Adrenal gland (tissue), 12 donors: ENCODE data around the gene RPS6KC1. TPM values are rescaled to one million over a fixed set of nuclear protein-coding genes. Genes with fewer than 3 reads are reported as not detected.

Experiments
- DNase-seq, 7 donors: peaks; one replicate each; pipeline ENCODE4 v3.0.0-alpha.2; 2019 to 2020
- H3K27ac ChIP-seq, 5 donors: fragments of 200-600 bp; sonication (generic) in 4 of 5; 1 replicate in 3 of 5; 2 replicates in 2 of 5; pipeline versions ENCODE4 v1.5.1 to v1.8.0; 2016 to 2020; ENCODE audit warnings: mild to moderate bottlenecking in 1 of 5
- H3K27me3 ChIP-seq: fragments of 200-600 bp; 2 replicates; pipeline ENCODE4 v1.8.0; 2021
- H3K36me3 ChIP-seq, 2 donors: fragments of 200-600 bp; replicated peaks in 1 of 2; 1 replicate in 1 of 2; 2 replicates in 1 of 2; pipeline versions ENCODE4 v1.5.1 to v1.8.0; 2018 to 2022
- H3K4me1 ChIP-seq, 2 donors: fragments of 200-600 bp; replicated peaks in 1 of 2; 1 replicate in 1 of 2; 2 replicates in 1 of 2; pipeline versions ENCODE4 v1.5.1 to v1.8.0; 2018 to 2021
- H3K4me3 ChIP-seq, 4 donors: fragments of 200-600 bp; sonication (generic) in 3 of 4; one replicate each; pipeline ENCODE4 v1.5.1; 2016 to 2018
- H3K9me3 ChIP-seq, 3 donors: fragments of 200-600 bp; sonication (generic) in 1 of 3; replicated peaks in 1 of 3; 1 replicate in 2 of 3; 2 replicates in 1 of 3; pipeline versions ENCODE4 v1.5.1 to v1.8.0; 2016 to 2021
- POLR2A ChIP-seq, 2 donors: fragments of 450-650 bp; IDR thresholded peaks; one replicate each; pipeline ENCODE4 v1.6.1; 2017; ENCODE audit warnings: antibody characterized with exemption in 2 of 2, mild to moderate bottlenecking in 2 of 2, moderate library complexity in 1 of 2
- WGBS, 4 donors: extraction: QIAGEN DNeasy Blood & Tissue Kit in 2 of 4; methylation state at CpG; one replicate each; pipeline versions ENCODE4 v1.1.5 to v1.1.7; 2013 to 2017; 5-methylcytosine and 5-hydroxymethylcytosine counted together
- intact Hi-C, 2 donors: fragments of 100-400 bp; cut with DNase I; formaldehyde crosslinking; loops; one replicate each; pipeline versions ENCODE4 v1.14.1 to v1.15.0; 2022 to 2023
- polyA plus RNA-seq, 3 donors: library from polyadenylated mRNA; stranded (reverse); fragments of 200-250 nt in 2 of 3; fragments of 350-450 nt in 1 of 3; fragmentation: Illumina TruSeq in 1 of 3; extraction: RNeasy Lipid Tissue Mini Kit (QIAGEN cat#74804) in 1 of 3; gene quantifications; one replicate each; pipeline ENCODE4 v1.2.3, GENCODE V29; 2013 to 2014
- total RNA-seq, 9 donors: library from RNA; depleted of rRNA in 4 of 9; stranded (reverse); fragments of >200 nt in 4 of 9; fragments of 120-200 nt in 1 of 9; fragmentation: NEBNext Ultra II Directional in 1 of 9; extraction: Animal tissue kit (Norgen Biotek cat#: 25700) in 1 of 9; gene quantifications; one replicate each; pipeline versions ENCODE4 v1.1.0 to v1.2.4, GENCODE V29; 2013 to 2023
- TF ChIP-seq, protein P1 (sequence below), 6 experiments: fragments of 450-650 bp in 4 of 6; fragments of 200-600 bp in 2 of 6; sonication (generic) in 1 of 6; IDR thresholded peaks; 1 replicate in 5 of 6; 2 replicates in 1 of 6; pipeline versions ENCODE4 v1.5.1 to v1.8.0; 2016 to 2021; ENCODE audit warnings: antibody characterized with exemption in 6 of 6, mild to moderate bottlenecking in 2 of 6, moderate library complexity in 1 of 6
- donor health status: healthy with polysubstance abuse.
- donor health status: Bipolar disorder and iron deficiency.
- donor health status: DM: yes; HTN: yes; CAD: no.
- donor health status: DM: no; HTN: no; CAD: no.
- donor health status: DM: no; HTN: no; CAD: no.
- donor health status: DM: yes; HTN: yes; CAD: no.

RPS6KC1 gene
- total and polyA plus RNA-seq, 12 donors: 7.6 to 67.2 (median 26.2) TPM

DNA sequence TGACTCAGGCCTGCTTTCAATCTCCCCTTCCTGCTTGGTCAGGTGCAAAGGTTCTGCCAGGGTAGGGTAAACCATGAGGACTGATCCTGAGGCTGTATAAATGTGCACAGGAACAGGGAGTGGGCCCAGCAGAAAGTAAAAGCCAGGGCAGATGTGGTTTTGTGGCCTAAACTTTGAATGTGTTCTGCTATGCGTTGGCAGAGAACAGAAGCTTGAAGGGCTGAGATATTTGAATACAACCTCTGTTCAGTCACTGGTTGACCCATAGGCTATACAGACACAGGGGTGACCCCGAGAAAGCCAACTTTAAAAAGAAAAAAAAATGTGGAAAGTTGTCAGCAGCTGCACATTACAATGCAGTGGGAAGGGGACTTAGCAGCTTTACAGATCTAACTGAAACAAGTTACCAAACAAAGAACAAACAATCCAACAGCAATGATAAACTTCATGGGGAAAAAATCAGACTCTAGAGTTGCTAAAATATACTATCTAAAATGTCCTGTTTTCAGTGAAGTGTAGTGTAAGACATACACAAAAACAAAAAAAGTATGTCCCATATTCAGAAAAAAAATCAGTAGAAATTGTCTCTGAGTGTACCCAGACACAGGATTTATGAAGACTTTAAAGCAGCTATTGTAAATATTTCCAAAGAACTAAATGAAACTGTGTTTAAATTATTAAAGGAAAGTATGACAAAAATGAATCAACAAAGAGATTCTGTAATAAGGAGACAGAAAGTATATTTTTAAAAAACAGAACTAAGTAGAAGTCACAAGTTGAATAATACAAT, 216.1 kb downstream of the RPS6KC1 start:
- 89 to 98% (median 95%) methylated on average over 2 of the region's 2 CpGs for WGBS, 4 donors
- intact Hi-C loops: no loop called here

DNA sequence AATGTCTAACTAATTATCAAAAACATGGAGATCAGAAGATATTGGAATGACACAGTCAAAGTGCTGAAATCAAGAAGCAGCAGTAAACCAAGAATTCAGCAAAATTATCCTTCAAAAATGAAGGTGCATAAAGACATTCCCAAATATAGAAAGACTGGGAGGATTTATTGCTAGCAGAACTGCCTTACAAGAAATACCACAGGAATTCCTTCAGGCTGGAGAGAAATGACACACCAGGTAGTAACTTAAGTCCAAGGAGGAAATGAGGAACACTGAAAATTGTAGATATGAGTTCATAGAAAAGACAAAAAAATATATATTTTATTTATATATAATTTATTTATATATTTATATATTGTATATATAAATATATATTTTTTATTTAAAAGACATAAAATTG, 217.2 kb downstream of the RPS6KC1 start:
- Histone ChIP-seq H3K36me3 (no peaks in the 10 kb centered on the region), H3K4me1 (no peaks in the 10 kb centered on the region), H3K27ac (no peak overlapping the region), H3K4me3 (no peak overlapping the region), H3K9me3 (no peaks in the 10 kb centered on the region), H3K27me3 (no peaks in the 10 kb centered on the region)
- TF ChIP-seq POLR2A (IDR thresholded peaks at IDR 0.05): no peak
- TF ChIP-seq, protein P1, sequence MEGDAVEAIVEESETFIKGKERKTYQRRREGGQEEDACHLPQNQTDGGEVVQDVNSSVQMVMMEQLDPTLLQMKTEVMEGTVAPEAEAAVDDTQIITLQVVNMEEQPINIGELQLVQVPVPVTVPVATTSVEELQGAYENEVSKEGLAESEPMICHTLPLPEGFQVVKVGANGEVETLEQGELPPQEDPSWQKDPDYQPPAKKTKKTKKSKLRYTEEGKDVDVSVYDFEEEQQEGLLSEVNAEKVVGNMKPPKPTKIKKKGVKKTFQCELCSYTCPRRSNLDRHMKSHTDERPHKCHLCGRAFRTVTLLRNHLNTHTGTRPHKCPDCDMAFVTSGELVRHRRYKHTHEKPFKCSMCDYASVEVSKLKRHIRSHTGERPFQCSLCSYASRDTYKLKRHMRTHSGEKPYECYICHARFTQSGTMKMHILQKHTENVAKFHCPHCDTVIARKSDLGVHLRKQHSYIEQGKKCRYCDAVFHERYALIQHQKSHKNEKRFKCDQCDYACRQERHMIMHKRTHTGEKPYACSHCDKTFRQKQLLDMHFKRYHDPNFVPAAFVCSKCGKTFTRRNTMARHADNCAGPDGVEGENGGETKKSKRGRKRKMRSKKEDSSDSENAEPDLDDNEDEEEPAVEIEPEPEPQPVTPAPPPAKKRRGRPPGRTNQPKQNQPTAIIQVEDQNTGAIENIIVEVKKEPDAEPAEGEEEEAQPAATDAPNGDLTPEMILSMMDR (IDR thresholded peaks at IDR 0.05): no peak
- intact Hi-C loops: no loop called here
- no peak for DNase-seq

More for the DNA sequence above, 216.1 kb downstream of the RPS6KC1 start:
- Histone ChIP-seq H3K27ac (no peak overlapping the region), H3K4me1 (no peaks in the 10 kb centered on the region), H3K27me3 (no peaks in the 10 kb centered on the region), H3K4me3 (no peak overlapping the region), H3K36me3 (no peaks in the 10 kb centered on the region), H3K9me3 (no peaks in the 10 kb centered on the region)
- TF ChIP-seq POLR2A (IDR thresholded peaks at IDR 0.05): no peak
- TF ChIP-seq, protein P1 (IDR thresholded peaks at IDR 0.05): no peak
- no peak for DNase-seq

DNA sequence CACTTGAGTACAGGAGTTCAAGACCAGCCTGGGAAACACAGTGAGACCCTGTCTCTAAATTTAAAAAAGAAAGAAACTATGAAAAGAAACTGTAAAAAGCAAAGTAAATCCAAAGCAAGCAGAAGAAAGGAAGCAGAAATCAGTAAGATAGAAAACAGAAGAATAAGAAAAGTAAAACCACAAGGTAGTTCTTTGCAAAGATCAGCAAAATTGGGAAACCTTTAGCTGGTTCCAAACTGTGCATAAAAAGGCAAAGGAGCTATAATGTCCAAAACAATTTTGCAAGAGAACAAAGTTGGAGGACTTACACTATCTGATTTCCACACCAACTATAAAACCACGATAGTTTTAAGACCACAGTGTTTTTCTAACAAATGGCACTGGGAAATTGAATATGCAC, 218.8 kb downstream of the RPS6KC1 start:
- TF ChIP-seq POLR2A (IDR thresholded peaks at IDR 0.05): no peak
- TF ChIP-seq, protein P1 (IDR thresholded peaks at IDR 0.05): no peak
- WGBS, 4 donors: 87 to 100% (median 92%) methylated on average over 1 of the region's 1 CpG
- Histone ChIP-seq H3K4me1 (no peaks in the 10 kb centered on the region), H3K27me3 (no peaks in the 10 kb centered on the region), H3K9me3 (no peaks in the 10 kb centered on the region), H3K27ac (no peak overlapping the region), H3K36me3 (no peaks in the 10 kb centered on the region), H3K4me3 (no peak overlapping the region)
- DNase-seq: no peak
- intact Hi-C loops: no loop called here

DNA sequence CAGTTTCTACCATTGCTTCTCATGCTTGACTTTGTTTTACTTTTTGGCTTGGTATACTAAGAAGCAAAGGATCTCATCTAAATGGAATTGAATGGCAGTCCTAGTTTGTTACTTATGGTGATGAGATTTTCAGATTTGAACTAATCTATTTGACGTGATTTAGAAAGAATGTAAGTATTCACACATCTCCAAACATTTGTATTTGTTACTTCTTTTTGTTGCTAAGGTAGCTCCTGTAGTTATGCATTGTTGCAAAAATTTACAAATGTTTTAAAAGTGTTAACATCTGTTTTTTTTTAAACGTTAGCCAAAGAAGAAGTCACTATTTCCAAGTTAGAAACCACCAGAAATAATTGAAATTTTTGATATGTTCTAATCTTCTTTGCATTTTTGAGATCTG, 222.5 kb downstream of the RPS6KC1 start:
- no peak for TF ChIP-seq POLR2A (IDR thresholded peaks at IDR 0.05)
- TF ChIP-seq, protein P1 (IDR thresholded peaks at IDR 0.05): no peak
- intact Hi-C loops: no loop called here
- Histone ChIP-seq H3K4me3 (no peak overlapping the region), H3K36me3 (no peaks in the 10 kb centered on the region), H3K9me3 (no peaks in the 10 kb centered on the region), H3K27ac (no peak overlapping the region), H3K27me3 (no peaks in the 10 kb centered on the region), H3K4me1 (peaks cover 4 to 8% of the 10 kb centered on the region in 2 donors)
- WGBS, 4 donors: 83 to 87% (median 86%) methylated on average over 2 of the region's 2 CpGs
- no peak for DNase-seq
